D721Med (cell line): ENCODE data around the gene MED28.
"Not testable (repeated sequence)": the region's sequence is repeated elsewhere in the genome, so short reads cannot be mapped to it uniquely, and the experiment has no call there.

ENCODE experiments used
- DNase-seq: peaks from one replicate; pipeline ENCODE4 v3.0.0; 2011; ENCODE audit warnings: low spot score; ENCODE audit not compliant: insufficient read length
- FAIRE-seq: peaks from 2 replicates; lab custom pipeline; 2011; peaks lifted over from hg19 to GRCh38; lab: Jason Lieb, UNC
- CTCF ChIP-seq: IDR thresholded peaks from 2 replicates; pipeline ENCODE4 v1.5.1; 2012; ENCODE audit warnings: mild to moderate bottlenecking, control low read depth; ENCODE audit not compliant: insufficient read depth; ENCODE audit errors: missing control alignments

MED28 gene

GRCh38 chr4:17614416-17615299, at the start of gene MED28:
TSS of gene MED28 (plus strand) at chr4:17614641. CDS start at chr4:17614655, 14 bp downstream.
- TF ChIP-seq CTCF, result no peak
- FAIRE-seq (no peak), DNase-seq (peak; percentile 99)

GRCh38 chr4:17565846-17566245, 48.6 kb upstream of the MED28 start:
- DNase-seq (no peak), FAIRE-seq (no peak)
- no peak for TF ChIP-seq CTCF

- no peak for TF ChIP-seq CTCF
- FAIRE-seq (no peak), DNase-seq (no peak)
Measured at GRCh38 chr4:17567271-17567670, 47.2 kb upstream of the MED28 start.

GRCh38 chr4:17574206-17574605, 40.2 kb upstream of the MED28 start:
- DNase-seq (no peak), FAIRE-seq (no peak)

GRCh38 chr4:17575177-17575576, 39.3 kb upstream of the MED28 start:
- not testable (repeated sequence) for DNase-seq, FAIRE-seq

More at GRCh38 chr4:17574206-17574605, 40.2 kb upstream of the MED28 start:
- no peak for TF ChIP-seq CTCF

GRCh38 chr4:17576932-17577664, 37.3 kb upstream of the MED28 start, which contains the start of gene LAP3:
TSS of gene LAP3 (plus strand) at chr4:17577198. CDS start at chr4:17577466, 268 bp downstream.
- peak; percentile 84 for DNase-seq
- TF ChIP-seq CTCF, result no peak
- no peak for FAIRE-seq

- no peak for TF ChIP-seq CTCF
- FAIRE-seq (no peak), DNase-seq (no peak)
Measured at GRCh38 chr4:17577665-17578481, 36.6 kb upstream of the MED28 start.
